ENCODE data around the gene RALGAPA2. TPM values are rescaled to one million over a fixed set of nuclear protein-coding genes. Genes with fewer than 3 reads are reported as not detected.
"Not testable (repeated sequence)": the region's sequence is repeated elsewhere in the genome, so short reads cannot be mapped to it uniquely, and the experiment has no call there.

RALGAPA2 gene
- total and polyA plus RNA-seq, 2 donors (not counting 1 experiment from before 2014, with no cell fraction given): 1.2 to 7.6 TPM

DNA sequence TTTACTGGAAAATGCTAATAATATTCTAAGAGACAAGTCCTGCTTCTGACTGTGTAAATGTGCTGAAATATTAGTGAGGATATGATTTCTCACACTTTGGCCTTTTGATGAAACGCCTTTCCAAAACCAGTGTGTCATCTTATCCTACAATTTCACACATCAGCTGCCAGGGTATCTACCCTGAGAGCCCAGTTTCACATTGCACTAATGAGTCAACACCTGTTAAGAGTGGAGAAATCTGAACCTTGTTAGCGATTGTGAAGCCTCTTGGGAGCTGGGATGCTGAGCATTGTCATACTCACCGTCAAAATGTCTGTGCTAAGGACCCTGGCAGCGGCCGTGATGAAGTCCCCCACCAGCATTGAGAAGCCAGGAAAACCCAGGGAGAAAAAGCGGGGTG, 166.0 kb downstream of the RALGAPA2 start:
- Histone ChIP-seq H3K27ac (ENCODE audit: insufficient read depth, low read length) (no peak overlapping the region), H3K4me2 (ENCODE audit: extremely low read depth, insufficient read depth, low read length) (no peak overlapping the region), H3K27me3 (ENCODE audit: control insufficient read depth, insufficient read depth, low read length) (no peaks in the 10 kb centered on the region), H3K79me2 (ENCODE audit: control insufficient read depth, insufficient read depth, low read length) (no peaks in the 10 kb centered on the region), H2AFZ (ENCODE audit: low read length) (no peak overlapping the region), H3K4me3 (replicated peaks in 1 of 4; ENCODE audit: control extremely low read depth in 1 of 4, insufficient read depth in 1 of 4, low read depth in 3 of 4, low read length in 4 of 4) (no peak overlapping the region), H3K4me1 (ENCODE audit: control insufficient read depth, extremely low read depth, insufficient read depth, low read length) (no peaks in the 10 kb centered on the region), H3K36me3 (ENCODE audit: control insufficient read depth, insufficient read depth, low read length) (no peaks in the 10 kb centered on the region), H4K20me1 (ENCODE audit: control insufficient read depth, extremely low read depth, insufficient read depth, low read length) (no peaks in the 10 kb centered on the region), H3K9me3 (ENCODE audit: control insufficient read depth, insufficient read depth, low read depth, low read length) (no peaks in the 10 kb centered on the region), H3K9ac (ENCODE audit: insufficient read depth, low read length) (no peak overlapping the region)
- no peak for DNase-seq (ENCODE audit: low read depth in 2 of 2)
- TF ChIP-seq EZH2 (IDR thresholded peaks at IDR 0.05; ENCODE audit: low read length, missing control alignments): no peak
- TF ChIP-seq, protein P1, sequence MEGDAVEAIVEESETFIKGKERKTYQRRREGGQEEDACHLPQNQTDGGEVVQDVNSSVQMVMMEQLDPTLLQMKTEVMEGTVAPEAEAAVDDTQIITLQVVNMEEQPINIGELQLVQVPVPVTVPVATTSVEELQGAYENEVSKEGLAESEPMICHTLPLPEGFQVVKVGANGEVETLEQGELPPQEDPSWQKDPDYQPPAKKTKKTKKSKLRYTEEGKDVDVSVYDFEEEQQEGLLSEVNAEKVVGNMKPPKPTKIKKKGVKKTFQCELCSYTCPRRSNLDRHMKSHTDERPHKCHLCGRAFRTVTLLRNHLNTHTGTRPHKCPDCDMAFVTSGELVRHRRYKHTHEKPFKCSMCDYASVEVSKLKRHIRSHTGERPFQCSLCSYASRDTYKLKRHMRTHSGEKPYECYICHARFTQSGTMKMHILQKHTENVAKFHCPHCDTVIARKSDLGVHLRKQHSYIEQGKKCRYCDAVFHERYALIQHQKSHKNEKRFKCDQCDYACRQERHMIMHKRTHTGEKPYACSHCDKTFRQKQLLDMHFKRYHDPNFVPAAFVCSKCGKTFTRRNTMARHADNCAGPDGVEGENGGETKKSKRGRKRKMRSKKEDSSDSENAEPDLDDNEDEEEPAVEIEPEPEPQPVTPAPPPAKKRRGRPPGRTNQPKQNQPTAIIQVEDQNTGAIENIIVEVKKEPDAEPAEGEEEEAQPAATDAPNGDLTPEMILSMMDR (conservative IDR thresholded peaks at IDR 0.05 in 1 of 2, IDR thresholded peaks at IDR 0.05 in 1 of 2; ENCODE audit: low read depth in 1 of 2, low read length in 2 of 2): no peak

DNA sequence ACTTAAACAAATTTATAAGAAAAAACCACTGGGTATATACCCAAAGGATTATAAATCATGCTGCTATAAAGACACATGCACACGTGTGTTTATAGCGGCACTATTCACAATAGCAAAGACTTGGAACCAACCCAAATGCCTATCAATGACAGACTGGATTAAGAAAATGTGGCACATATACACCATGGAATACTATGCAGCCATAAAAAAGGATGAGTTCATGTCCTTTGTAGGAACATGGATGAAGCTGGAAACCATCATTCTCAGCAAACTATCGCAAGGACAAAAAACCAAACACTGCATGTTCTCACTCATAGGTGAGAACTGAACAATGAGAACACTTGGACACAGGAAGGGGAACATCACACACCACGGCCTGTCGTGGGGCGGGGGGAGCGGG, 169.1 kb downstream of the RALGAPA2 start:
- not testable (repeated sequence) for H3K4me2 ChIP-seq (ENCODE audit: extremely low read depth, insufficient read depth, low read length); H3K27me3 ChIP-seq (ENCODE audit: control insufficient read depth, insufficient read depth, low read length); H3K36me3 ChIP-seq (ENCODE audit: control insufficient read depth, insufficient read depth, low read length); H3K4me3 ChIP-seq (replicated peaks in 1 of 4; ENCODE audit: control extremely low read depth in 1 of 4, insufficient read depth in 1 of 4, low read depth in 3 of 4, low read length in 4 of 4); H3K9ac ChIP-seq (ENCODE audit: insufficient read depth, low read length); H3K79me2 ChIP-seq (ENCODE audit: control insufficient read depth, insufficient read depth, low read length); H3K9me3 ChIP-seq (ENCODE audit: control insufficient read depth, insufficient read depth, low read depth, low read length); H3K27ac ChIP-seq (ENCODE audit: insufficient read depth, low read length); H2AFZ ChIP-seq (ENCODE audit: low read length); DNase-seq (ENCODE audit: low read depth in 2 of 2); H4K20me1 ChIP-seq (ENCODE audit: control insufficient read depth, extremely low read depth, insufficient read depth, low read length); H3K4me1 ChIP-seq (ENCODE audit: control insufficient read depth, extremely low read depth, insufficient read depth, low read length)

DNA sequence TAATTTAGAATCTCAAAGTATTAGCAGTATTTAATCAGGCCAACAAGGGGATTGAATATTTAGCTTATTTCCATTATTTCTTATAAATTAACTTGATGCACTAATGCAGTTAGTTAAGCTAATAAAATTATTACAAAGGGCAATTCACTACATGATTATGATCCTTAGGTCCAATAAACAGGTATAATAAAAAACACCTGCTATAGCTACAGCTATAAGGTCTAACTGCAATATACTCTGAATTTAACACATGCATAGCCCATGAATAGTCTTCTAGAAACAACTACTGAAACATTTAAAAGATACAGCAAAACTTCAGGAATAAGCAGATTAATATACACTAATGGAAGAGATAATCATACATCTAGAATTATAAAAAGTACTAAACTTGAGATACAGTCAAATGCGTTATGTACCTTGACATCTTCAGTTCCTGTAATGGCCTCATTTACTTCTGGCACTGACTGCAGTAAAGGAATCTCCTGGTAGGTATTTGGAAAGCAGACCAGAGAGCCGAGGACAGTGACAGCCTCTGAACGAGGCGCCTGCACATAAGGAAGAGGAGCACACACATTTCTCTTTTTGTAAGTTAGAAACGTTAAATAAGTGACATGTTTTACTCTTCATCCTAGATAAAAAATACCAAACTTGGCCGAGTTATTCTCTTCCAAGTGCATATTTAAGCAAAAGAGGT, 176.1 kb downstream of the RALGAPA2 start:
- H3K4me2 ChIP-seq (ENCODE audit: extremely low read depth, insufficient read depth, low read length): no peak overlapping the region
- no peak for DNase-seq (ENCODE audit: low read depth in 2 of 2)

More for the DNA sequence above, 176.1 kb downstream of the RALGAPA2 start:
- Histone ChIP-seq H3K4me1 (ENCODE audit: control insufficient read depth, extremely low read depth, insufficient read depth, low read length) (no peaks in the 10 kb centered on the region), H2AFZ (ENCODE audit: low read length) (no peak overlapping the region), H3K9ac (ENCODE audit: insufficient read depth, low read length) (no peak overlapping the region), H3K4me3 (replicated peaks in 1 of 4; ENCODE audit: control extremely low read depth in 1 of 4, insufficient read depth in 1 of 4, low read depth in 3 of 4, low read length in 4 of 4) (no peak overlapping the region), H4K20me1 (ENCODE audit: control insufficient read depth, extremely low read depth, insufficient read depth, low read length) (no peaks in the 10 kb centered on the region), H3K36me3 (ENCODE audit: control insufficient read depth, insufficient read depth, low read length) (no peaks in the 10 kb centered on the region), H3K27me3 (ENCODE audit: control insufficient read depth, insufficient read depth, low read length) (no peaks in the 10 kb centered on the region), H3K79me2 (ENCODE audit: control insufficient read depth, insufficient read depth, low read length) (no peaks in the 10 kb centered on the region), H3K9me3 (ENCODE audit: control insufficient read depth, insufficient read depth, low read depth, low read length) (no peaks in the 10 kb centered on the region), H3K27ac (ENCODE audit: insufficient read depth, low read length) (no peak overlapping the region)
- TF ChIP-seq, protein P1 (conservative IDR thresholded peaks at IDR 0.05 in 1 of 2, IDR thresholded peaks at IDR 0.05 in 1 of 2; ENCODE audit: low read depth in 1 of 2, low read length in 2 of 2): no peak
